Activated CD8-positive, alpha-beta T cell treated with anti-CD3 and anti-CD28 coated beads for 36 hours (primary cell): Measurements from ENCODE around the gene SLC35A2. TPM values are rescaled to one million over a fixed set of nuclear protein-coding genes. Genes with fewer than 3 reads are reported as not detected.

Experiments used
- ATAC-seq: fragments of 200-7000 bp; cut with Tn5 transposase; one replicate; pipeline ENCODE4 v1.10.0; 2021; ENCODE audit warnings: mild to moderate bottlenecking, moderate library complexity
- CTCF ChIA-PET: fragments of 350-600 bp; sonication (Branson Sonifier 250); formaldehyde crosslinking; loops from one replicate; lab custom pipeline; 2021; ENCODE audit warnings: antibody characterized with exemption; lab: Charles Lee
- POLR2A ChIA-PET: fragments of 350-600 bp; sonication (Branson Sonifier 250); formaldehyde crosslinking; loops from one replicate; lab custom pipeline; 2021; ENCODE audit warnings: antibody characterized with exemption; lab: Charles Lee
- DNase-seq: peaks from one replicate; pipeline ENCODE4 v3.0.0-alpha.2; 2020
- H3K27ac Mint-ChIP-seq: one replicate; pipeline ENCODE4 v1.8.0; 2021; ENCODE audit warnings: mild to moderate bottlenecking, mixed read lengths
- H3K27me3 Mint-ChIP-seq: one replicate; pipeline ENCODE4 v1.8.0; 2021; ENCODE audit warnings: mixed read lengths
- H3K36me3 Mint-ChIP-seq: one replicate; pipeline ENCODE4 v1.8.0; 2021; ENCODE audit warnings: low read depth, mixed read lengths
- H3K4me1 Mint-ChIP-seq: one replicate; pipeline ENCODE4 v1.8.0; 2021; ENCODE audit warnings: low read depth, mixed read lengths
- H3K4me3 Mint-ChIP-seq: one replicate; pipeline ENCODE4 v1.8.0; 2021; ENCODE audit warnings: mild to moderate bottlenecking, moderate library complexity, mixed read lengths
- H3K9me3 Mint-ChIP-seq: one replicate; pipeline ENCODE4 v1.8.0; 2021; ENCODE audit warnings: mixed read lengths
- CTCF ChIP-seq: fragments of 200-600 bp; IDR thresholded peaks from one replicate; pipeline ENCODE4 v1.8.0; 2022; ENCODE audit warnings: antibody characterized with exemption, mild to moderate bottlenecking
- intact Hi-C: fragments of 100-400 bp; cut with micrococcal nuclease; formaldehyde crosslinking; loops from one replicate; pipeline ENCODE4 v1.10.0; 2022
- total RNA-seq, 2 experiments: library from RNA; stranded (reverse); gene quantifications; one replicate each; pipeline ENCODE4 v1.2.3, GENCODE V29; 2021

The SLC35A2 gene
- total RNA-seq, 2 experiments from 2014 or later: 14.7 to 15.0 TPM

DNA sequence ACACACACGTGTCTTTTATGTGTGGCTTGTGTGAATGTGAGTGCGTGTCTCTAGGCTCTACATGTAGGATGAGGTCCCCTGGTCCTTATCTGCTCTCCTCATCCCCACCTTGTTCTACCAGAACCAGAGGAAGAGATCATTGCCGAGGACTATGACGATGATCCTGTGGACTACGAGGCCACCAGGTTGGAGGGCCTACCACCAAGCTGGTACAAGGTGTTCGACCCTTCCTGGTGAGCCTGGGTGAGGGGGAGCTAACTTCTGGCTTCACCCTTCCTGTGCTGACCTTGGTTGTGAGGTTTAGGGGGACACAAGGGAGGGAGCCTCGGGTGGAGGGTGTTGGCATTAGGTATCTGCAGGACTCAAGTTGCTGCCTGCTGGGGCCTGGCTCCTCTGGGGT is 10.4 kb downstream of the SLC35A2 start:
- Mint-ChIP-seq H3K27ac (no peak overlapping the region), H3K4me1 (peaks cover 19% of the 10 kb centered on the region), H3K27me3 (no peaks in the 10 kb centered on the region), H3K9me3 (no peaks in the 10 kb centered on the region), H3K4me3 (no peak overlapping the region), H3K36me3 (peaks cover 13% of the 10 kb centered on the region)
- ChIA-PET POLR2A (interaction anchor here (1.0 to 2.3 kb wide), 4 partner anchors 8 to 54 kb away, joined by 3 to 12 read pairs (median 3); partner anchors contain the start of gene SLC35A2), CTCF (no interaction called here)
- no peak for TF ChIP-seq CTCF
- no peak for ATAC-seq
- DNase-seq: no peak
- intact Hi-C loops: no loop called here

GRCh38 chrX:48899078-48899410 is 12.4 kb downstream of the SLC35A2 start:
- ChIA-PET CTCF (interaction anchor here (0.7 to 1.3 kb wide), 3 partner anchors 14 to 250 kb away, joined by 3 to 5 read pairs (median 4); no protein-coding TSS in a partner anchor), POLR2A (interaction anchor here (2.0 kb wide), 1 partner anchor 43 kb away, joined by 7 read pairs; no protein-coding TSS in a partner anchor)
- Mint-ChIP-seq H3K4me1 (peaks cover 28% of the 10 kb centered on the region), H3K36me3 (peaks cover 17% of the 10 kb centered on the region), H3K27me3 (no peaks in the 10 kb centered on the region), H3K4me3 (peak overlapping the region; percentile 84), H3K27ac (no peak overlapping the region), H3K9me3 (no peaks in the 10 kb centered on the region)
- intact Hi-C loops: no loop called here
- no peak for ATAC-seq
- DNase-seq: no peak
- no peak for TF ChIP-seq CTCF

- H3K9me3 Mint-ChIP-seq: no peaks in the 10 kb centered on the region
- no peak for TF ChIP-seq CTCF
- CTCF ChIA-PET: interaction anchor here (0.6 to 1.6 kb wide), 5 partner anchors 40 to 266 kb away, joined by 3 to 6 read pairs (median 4); no protein-coding TSS in a partner anchor
- ATAC-seq: peak; percentile 91
- DNase-seq: peak; percentile 91
- peak within 1 kb of the TSS; percentile 96 for H3K27ac Mint-ChIP-seq
- POLR2A ChIA-PET: interaction anchor here (0.7 to 2.1 kb wide), 12 partner anchors 9 to 261 kb away, joined by 3 to 15 read pairs (median 4); partner anchors contain the start of gene SLC35A2
- peaks cover 28% of the 10 kb centered on the region for H3K4me1 Mint-ChIP-seq
- peak within 1 kb of the TSS; percentile 84 for H3K4me3 Mint-ChIP-seq
- intact Hi-C loops: no loop called here
- peaks cover 17% of the 10 kb centered on the region for H3K36me3 Mint-ChIP-seq
- H3K27me3 Mint-ChIP-seq: no peaks in the 10 kb centered on the region
Measured at GRCh38 chrX:48897625-48898306, 13.7 kb downstream of the SLC35A2 start, which contains the start of the genes PQBP1 and TIMM17B. PQBP1 (plus strand) TSS chrX:48897930; CDS start chrX:48898510, 580 bp downstream. TIMM17B (minus strand) TSS chrX:48897768; CDS start chrX:48897749, 19 bp downstream.

DNA sequence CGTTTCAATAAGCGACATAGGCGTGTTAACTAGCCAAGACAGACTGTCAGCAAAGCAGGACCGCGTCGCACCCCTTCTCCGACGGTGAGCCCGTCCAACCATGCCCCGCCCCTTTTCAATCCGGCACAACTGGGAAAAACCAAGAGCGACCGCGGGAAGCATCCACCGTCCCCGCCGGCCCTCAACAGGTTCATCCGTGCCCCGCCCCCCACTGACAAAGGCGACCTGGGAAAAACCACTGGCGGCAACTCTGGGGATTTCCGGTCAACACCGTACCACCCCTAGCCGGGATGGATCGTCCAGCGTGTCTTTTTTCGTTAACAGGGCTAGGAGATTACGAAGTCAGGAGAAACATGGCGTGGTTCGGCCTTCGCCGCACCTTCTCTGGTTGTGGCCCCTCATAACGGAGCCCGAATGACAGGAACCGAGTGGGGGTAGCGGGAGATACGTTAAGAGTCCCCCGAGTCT is 14.3 kb downstream of the SLC35A2 start:
- DNase-seq: peak; percentile 67
- H3K4me3 Mint-ChIP-seq: peak overlapping the region; percentile 84
- H3K27me3 Mint-ChIP-seq: no peaks in the 10 kb centered on the region
- CTCF ChIA-PET: interaction anchor here (0.9 to 1.6 kb wide), 2 partner anchors 40 to 49 kb away, joined by 4 to 6 read pairs; no protein-coding TSS in a partner anchor
- no peaks in the 10 kb centered on the region for H3K9me3 Mint-ChIP-seq
- intact Hi-C loops: no loop called here
- POLR2A ChIA-PET: interaction anchor here (1.0 to 2.1 kb wide), 9 partner anchors 10 to 58 kb away, joined by 3 to 15 read pairs (median 4); partner anchors contain the start of gene SLC35A2
- peaks cover 17% of the 10 kb centered on the region for H3K36me3 Mint-ChIP-seq
- no peak for TF ChIP-seq CTCF
- H3K4me1 Mint-ChIP-seq: peaks cover 28% of the 10 kb centered on the region
- H3K27ac Mint-ChIP-seq: peak overlapping the region; percentile 96
- peak; percentile 15 for ATAC-seq
